DND-41 (cell line): ENCODE measurements around the gene ZNF429.

Experiments used
- EZH2 ChIP-seq: IDR thresholded peaks from 3 replicates; pipeline ENCODE4 v1.6.1; 2012; ENCODE audit warnings: borderline replicate concordance, low read depth, mild to moderate bottlenecking, moderate library complexity, low read length, inconsistent platforms; ENCODE audit not compliant: severe bottlenecking
- TF ChIP-seq, protein P1 (sequence below): IDR thresholded peaks from 2 replicates; pipeline ENCODE4 v1.5.1; 2012; ENCODE audit warnings: borderline replicate concordance, low read length, moderate library complexity, mild to moderate bottlenecking; ENCODE audit not compliant: poor library complexity, severe bottlenecking; ENCODE audit errors: extremely low read depth

DNA sequence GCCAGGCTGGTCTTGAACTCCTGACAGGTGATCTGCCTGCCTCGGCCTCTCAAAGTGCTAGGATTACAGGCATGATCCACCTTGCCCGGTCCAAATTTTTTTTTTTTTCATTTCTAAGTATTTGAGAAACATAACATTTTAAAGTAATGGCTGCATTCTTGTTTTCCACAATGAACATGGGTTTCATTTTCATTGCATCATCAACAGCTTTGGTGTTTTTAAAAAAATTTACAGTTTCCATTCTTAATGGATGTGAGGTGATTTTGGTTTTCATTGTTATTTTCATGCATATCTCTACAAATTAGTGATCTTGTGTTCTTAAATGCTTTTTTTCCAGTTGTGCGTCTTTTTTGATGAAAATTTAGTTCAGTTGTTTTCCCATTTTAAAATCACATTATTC is 27.5 kb downstream of the ZNF429 start:
- TF ChIP-seq, protein P1, sequence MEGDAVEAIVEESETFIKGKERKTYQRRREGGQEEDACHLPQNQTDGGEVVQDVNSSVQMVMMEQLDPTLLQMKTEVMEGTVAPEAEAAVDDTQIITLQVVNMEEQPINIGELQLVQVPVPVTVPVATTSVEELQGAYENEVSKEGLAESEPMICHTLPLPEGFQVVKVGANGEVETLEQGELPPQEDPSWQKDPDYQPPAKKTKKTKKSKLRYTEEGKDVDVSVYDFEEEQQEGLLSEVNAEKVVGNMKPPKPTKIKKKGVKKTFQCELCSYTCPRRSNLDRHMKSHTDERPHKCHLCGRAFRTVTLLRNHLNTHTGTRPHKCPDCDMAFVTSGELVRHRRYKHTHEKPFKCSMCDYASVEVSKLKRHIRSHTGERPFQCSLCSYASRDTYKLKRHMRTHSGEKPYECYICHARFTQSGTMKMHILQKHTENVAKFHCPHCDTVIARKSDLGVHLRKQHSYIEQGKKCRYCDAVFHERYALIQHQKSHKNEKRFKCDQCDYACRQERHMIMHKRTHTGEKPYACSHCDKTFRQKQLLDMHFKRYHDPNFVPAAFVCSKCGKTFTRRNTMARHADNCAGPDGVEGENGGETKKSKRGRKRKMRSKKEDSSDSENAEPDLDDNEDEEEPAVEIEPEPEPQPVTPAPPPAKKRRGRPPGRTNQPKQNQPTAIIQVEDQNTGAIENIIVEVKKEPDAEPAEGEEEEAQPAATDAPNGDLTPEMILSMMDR: no peak
- TF ChIP-seq EZH2: no peak
